DMS53 treated with DMSO at 0.1 percent for 48 hours (cell line): Measurements from ENCODE around the gene TSNAX.
"Not testable (repeated sequence)": the region's sequence is repeated elsewhere in the genome, so short reads cannot be mapped to it uniquely, and the experiment has no call there.

ENCODE experiments used
- DNase-seq: peaks from one replicate; lab custom pipeline; 2025; ENCODE audit not compliant: unreplicated experiment; lab: John Stamatoyannopoulos, UW

Gene TSNAX

GRCh38 chr1:231528172-231529029, at the start of gene TSNAX:
TSNAX (plus strand) TSS chr1:231528669; CDS start chr1:231528811, 142 bp downstream.
- DNase-seq, result peak; percentile 94

DNA sequence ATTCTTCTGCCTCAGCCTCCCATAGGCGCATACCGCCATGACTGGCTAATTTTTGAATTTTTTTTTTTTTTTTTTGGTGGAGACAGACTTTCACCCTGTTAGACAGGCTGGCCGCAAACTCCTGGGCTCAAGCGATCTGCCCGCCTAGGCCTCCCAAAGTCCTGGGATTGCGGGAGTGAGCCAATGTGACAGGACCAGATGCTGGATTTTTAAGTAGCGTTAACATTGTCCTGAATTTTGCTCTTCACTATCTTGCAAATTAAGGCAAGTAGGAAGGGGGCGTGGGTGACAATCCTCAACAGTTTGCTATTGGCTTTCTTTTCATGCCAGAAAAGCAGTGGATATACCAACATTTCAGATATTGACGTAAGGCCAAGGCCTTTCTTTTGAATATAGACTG, 49.7 kb upstream of the TSNAX start:
- DNase-seq, result no peak

DNA sequence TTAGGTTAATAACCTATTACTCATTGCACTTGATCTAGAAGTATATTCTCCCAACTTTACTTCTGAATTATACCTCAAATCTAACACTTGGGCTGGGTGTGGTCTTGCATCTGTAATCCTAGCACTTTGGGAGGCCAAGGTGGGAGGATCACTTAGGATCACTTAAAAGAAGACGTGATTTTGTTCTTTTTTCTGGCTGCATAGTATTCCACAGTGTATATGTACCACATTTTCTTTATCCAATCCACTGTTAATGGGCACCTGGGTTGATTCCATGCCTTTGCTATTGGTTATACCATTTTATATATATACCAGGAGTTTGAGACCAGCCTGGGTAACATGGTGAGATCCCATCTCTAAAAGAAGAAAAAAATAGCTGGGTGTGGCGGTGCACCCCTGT, 48.5 kb upstream of the TSNAX start:
- DNase-seq, result no peak

GRCh38 chr1:231481289-231481688, 47.2 kb upstream of the TSNAX start:
- DNase-seq, result peak; percentile 1

- no peak for DNase-seq
Measured at GRCh38 chr1:231485029-231485784, 43.3 kb upstream of the TSNAX start.

DNA sequence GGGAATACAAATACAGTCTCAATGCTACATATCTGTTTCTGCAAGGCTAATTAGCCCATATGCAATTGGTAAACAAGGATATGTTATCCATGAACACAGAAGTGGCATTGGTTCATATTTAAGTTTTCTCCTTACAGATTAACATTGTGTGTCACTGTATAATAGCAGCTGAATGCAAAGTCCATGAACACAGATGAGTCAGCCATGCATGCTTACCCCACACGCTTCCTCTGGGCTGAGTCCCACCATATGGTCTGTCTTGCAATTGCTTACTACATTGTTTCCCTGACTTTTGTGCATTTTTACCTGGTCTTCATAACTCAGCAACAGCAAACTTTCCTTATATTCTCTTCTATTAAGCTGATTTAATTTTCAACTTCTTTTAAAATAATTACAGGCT, 41.5 kb upstream of the TSNAX start:
- DNase-seq, result no peak

DNA sequence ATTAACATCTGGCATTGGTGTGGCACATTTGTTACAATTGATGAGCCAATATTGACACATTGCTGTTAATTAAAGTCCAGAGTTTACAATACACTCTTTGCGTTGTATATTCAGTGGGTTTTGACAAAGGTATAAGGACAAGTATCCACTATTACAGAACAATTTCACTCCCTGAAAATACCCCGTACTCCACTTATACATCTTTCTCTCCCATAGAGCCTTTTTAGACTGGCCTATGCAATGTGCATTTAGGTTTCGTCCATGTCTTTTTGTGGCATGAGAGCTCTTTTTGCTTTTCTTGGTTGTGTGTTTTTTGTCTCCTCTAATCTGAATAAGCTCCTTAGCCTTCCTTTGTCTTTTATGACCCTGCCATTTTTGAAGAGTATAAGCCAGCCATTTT, 40.6 kb upstream of the TSNAX start:
- DNase-seq, result no peak

DNA sequence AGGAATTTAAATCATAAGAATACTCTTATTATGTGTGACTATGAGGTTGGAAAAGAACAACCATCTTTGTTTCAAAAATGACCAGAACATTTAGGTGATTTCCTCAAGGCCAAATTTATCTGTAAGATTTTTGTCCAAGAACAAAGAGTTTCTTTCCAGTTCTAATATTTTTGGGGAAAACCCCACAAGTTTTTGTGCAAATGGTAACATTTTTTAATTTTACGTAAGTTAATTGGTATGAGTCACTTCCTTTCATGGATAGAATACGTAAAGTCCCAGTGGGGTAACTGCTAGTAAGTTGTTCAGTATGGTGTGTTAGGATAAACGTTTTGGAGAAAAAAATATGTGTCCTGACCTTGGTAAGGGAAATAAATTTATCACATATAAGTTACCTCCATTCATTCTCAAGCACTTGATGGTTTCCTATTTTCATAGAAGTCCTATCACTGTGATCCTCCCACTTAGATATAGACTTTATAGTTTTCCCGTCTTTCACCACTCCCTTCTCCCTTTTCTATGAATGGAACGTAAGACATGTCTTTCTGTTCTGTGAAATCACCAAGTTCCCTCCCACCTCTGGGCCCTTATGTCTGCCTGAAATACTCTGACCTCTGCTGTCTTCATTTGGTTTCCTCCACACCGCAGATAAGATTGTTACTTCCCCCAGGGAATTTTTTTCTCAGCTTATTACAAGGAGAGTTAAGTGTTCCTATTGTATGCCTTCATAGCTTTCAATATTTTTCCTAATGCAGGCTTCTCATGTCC, 34.9 kb upstream of the TSNAX start:
- no peak for DNase-seq

- DNase-seq, result no peak
Measured at GRCh38 chr1:231494439-231495110, 33.9 kb upstream of the TSNAX start.

DNA sequence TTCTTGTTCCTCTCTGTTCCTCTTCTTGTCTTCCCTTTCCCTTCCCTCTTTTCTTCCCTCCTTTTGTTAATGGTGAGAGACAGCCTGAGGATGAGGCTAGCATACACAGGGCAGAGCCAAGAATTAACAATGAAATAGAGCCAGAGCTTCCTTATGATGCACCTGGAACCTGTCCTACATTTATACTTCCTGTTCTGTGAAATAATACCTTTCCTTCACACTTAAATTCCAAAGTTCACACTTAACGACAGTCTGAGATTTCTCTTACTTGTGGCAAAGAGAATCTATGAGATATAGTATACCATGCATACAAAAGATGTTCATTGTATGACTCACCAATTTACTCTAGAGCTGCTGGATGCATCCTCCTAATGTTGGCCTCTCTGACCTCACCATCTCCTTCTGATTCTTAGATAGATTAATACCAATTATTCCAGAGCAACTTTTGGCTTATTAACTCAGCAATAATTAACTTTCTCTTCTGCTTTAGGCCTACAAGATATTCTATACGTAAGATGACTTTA, 30.8 kb upstream of the TSNAX start:
- no peak for DNase-seq

DNA sequence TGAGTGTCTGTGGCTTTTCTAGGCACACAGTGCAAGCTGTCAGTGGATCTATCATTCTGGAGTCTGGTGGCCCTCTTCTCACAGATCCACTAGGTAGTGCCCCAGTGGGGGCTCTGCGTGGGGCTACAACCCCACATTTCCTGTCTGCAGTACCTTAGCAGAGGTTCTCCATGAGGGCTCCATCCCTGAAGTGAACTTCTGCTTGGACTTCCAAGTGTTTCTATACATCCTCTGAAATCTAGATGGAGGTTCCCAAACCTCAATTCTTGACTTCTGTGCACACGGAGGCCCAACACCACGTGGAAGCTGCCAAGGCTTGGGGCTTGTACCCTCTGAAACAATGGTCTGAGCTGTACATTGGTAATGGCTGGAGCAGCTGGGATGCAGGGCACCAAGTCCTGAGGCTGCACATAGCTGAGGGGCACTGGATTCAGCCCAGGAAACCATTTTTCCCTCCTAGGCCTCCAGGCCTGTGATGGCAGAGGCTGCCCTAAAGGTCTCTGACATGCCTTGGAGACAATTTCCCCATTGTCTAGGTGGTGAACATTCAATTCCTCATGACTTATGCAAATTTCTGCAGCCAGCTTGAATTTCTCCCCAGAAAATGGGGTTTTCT, 29.2 kb upstream of the TSNAX start:
- no peak for DNase-seq

GRCh38 chr1:231500666-231501065, 27.8 kb upstream of the TSNAX start:
- no peak for DNase-seq

DNA sequence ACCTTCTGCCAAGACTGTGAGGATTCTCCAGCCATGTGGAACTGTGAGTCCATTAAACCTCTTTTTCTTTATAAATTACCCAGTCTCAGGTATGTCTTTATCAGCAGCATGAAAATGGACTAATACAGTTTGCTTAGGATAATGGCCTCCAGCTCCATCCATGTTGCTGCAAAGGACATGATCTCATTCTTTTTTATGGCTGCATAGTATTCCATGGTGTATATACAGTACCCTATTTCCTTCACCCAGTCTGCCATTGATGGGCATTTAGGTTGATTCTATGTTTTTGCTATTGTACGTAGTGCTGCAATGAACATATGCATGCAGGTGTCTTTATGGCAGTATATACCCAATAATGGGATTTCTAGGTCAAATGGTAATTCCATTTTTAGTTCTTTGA, 25.3 kb upstream of the TSNAX start:
- not testable (repeated sequence) for DNase-seq

DNA sequence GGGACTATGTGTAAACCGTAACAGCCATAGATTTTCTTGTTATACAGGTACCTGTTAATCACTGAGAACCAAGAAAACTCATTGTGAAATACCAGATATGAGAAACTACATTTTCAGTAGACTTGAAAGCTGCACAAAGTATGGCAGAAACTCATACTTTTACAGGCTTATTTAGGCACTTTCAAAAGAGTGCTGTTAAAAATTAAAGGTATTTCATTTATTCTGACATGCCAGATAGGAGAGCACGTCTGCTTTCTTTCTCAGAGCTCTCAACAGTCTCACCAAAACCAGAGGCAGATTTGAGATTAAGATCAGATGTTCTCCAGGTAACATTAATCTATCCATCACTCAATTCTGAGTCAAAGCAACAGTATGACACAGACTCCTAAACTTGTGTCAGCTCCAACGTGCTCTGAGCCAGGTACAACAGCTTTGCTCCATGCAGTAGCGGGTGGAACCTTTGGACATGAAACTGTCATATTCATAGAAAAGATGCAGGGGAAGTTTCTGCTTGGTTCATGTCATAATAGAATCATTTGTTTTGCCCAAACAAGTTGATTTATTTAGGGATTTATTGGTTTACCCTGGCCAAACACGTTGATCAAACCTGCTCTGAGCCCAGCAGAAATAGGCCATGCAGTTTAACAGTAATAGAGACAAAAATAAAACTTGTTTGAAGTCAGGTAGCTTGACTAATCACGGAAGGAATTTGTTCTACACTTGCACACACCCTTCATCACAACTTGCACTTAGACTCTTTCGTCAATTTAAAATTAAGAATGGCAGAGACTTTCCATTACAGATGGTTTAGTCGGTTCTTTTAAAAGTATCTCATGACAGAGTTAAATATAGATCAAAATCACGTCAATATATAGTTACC, 20.8 kb upstream of the TSNAX start:
- peak; percentile 8 for DNase-seq

- no peak for DNase-seq
Measured at GRCh38 chr1:231508497-231508896, 20.0 kb upstream of the TSNAX start.

DNA sequence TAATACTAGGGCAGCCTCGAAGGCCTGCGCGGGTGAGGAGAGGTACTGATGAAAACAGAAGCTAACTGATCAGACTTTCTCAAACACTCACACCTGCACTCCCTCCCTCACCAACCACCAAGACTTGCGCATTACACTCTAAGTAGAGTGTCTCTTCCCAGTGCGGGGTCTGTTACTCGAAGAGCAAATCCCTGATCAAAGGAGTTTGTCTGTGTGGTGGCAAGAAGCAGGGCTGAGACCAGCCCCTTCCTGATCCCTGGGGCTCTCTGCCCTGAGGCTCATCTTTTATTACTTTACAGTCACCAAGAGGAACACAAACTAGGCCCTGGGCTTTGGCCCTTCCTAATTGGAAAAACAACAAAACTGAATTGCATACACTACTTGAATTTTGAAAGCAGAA, 19.5 kb upstream of the TSNAX start:
- no peak for DNase-seq

DNA sequence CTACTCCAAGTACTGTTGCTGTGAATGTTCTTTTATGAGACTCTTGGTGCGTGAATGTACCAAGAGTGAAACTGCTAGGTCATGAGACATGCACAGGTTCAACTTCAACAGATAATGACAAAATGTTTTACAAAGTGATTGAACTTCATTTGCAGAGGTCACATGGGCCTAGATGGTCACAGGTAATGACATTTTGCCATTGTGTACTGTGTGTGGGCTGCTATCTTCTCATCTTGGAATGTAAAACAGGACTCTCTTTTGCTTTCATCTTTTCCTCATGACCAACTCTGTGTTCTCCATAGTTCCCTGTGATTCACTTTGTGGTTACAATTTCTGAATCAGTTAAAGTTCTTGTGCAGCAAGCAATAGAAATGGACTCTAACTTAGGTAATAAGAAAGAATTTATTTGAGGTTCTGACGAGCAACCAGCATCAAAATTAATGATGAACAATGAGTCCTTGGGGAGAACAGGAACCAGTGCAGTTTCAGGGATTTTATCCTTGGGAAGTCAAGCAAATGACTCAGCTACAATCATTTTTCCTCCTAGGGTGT, 16.2 kb upstream of the TSNAX start:
- DNase-seq, result no peak

DNA sequence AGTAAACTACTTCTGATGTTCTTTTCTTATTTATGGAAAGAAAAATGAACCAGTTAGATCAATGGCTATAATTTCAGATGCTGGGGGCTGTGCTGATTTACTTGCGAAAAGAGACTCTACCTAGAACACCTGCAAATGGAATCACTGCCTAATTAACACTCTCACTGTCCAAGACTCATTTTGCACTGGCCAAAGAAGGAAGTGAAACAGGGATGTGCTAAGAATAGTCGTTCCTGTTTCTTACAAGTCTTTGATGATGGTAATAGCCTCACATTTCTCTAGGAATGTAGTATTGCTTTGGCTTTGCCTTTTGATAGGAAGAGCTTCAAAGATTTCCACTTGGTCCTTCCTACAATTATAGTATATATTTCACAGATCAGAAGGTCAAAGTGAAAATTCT, 12.7 kb upstream of the TSNAX start:
- no peak for DNase-seq

GRCh38 chr1:231517076-231517475, 11.4 kb upstream of the TSNAX start:
- no peak for DNase-seq
